Measurements from ENCODE around the gene MEA1.

The MEA1 gene

GRCh38 chr6:43036712-43037111 is 23.0 kb upstream of the MEA1 start:
- Histone ChIP-seq H3K27me3 (ENCODE audit: insufficient read depth, low read depth, severe bottlenecking) (no peaks in the 10 kb centered on the region), H3K9me3 (ENCODE audit: severe bottlenecking) (no peaks in the 10 kb centered on the region), H3K27ac (no peak overlapping the region; the same call in 1 of the 2 replicates), H3K36me3 (peaks cover 94% of the 10 kb centered on the region), H3K4me3 (ENCODE audit: low read depth, low read length) (no peak overlapping the region)
- DNase-seq = no peak
- TF ChIP-seq CTCF (IDR thresholded peaks at IDR 0.05; ENCODE audit: low read depth, low read length) = no peak

- Histone ChIP-seq H3K4me3 (ENCODE audit: low read depth, low read length) (no peak overlapping the region), H3K9me3 (ENCODE audit: severe bottlenecking) (no peaks in the 10 kb centered on the region), H3K27me3 (ENCODE audit: insufficient read depth, low read depth, severe bottlenecking) (no peaks in the 10 kb centered on the region), H3K36me3 (peaks cover 94% of the 10 kb centered on the region), H3K27ac (no peak overlapping the region; the same call in 1 of the 2 replicates)
- TF ChIP-seq CTCF (IDR thresholded peaks at IDR 0.05; ENCODE audit: low read depth, low read length) = no peak
- no peak for DNase-seq
Measured at GRCh38 chr6:43035495-43036194, 21.9 kb upstream of the MEA1 start.

GRCh38 chr6:43034190-43034525 is 20.4 kb upstream of the MEA1 start:
- Histone ChIP-seq H3K36me3 (peaks cover 97% of the 10 kb centered on the region), H3K27me3 (ENCODE audit: insufficient read depth, low read depth, severe bottlenecking) (no peaks in the 10 kb centered on the region), H3K4me3 (ENCODE audit: low read depth, low read length) (no peak overlapping the region), H3K27ac (no peak overlapping the region), H3K9me3 (ENCODE audit: severe bottlenecking) (no peaks in the 10 kb centered on the region)
- no peak; the same call in 1 of the 2 replicates for TF ChIP-seq CTCF (IDR thresholded peaks at IDR 0.05; ENCODE audit: low read depth, low read length)
- DNase-seq = no peak

- H3K4me3 ChIP-seq (ENCODE audit: low read depth, low read length) = no peak overlapping the region
- no peaks in the 10 kb centered on the region for H3K27me3 ChIP-seq (ENCODE audit: insufficient read depth, low read depth, severe bottlenecking)
- no peak for DNase-seq
- peaks cover 97% of the 10 kb centered on the region for H3K36me3 ChIP-seq
- H3K9me3 ChIP-seq (ENCODE audit: severe bottlenecking) = no peaks in the 10 kb centered on the region
- no peak overlapping the region for H3K27ac ChIP-seq
- no peak for TF ChIP-seq CTCF (IDR thresholded peaks at IDR 0.05; ENCODE audit: low read depth, low read length)
Measured at GRCh38 chr6:43033496-43034189, 19.9 kb upstream of the MEA1 start.

- Histone ChIP-seq H3K4me3 (ENCODE audit: low read depth, low read length) (no peak overlapping the region), H3K9me3 (ENCODE audit: severe bottlenecking) (no peaks in the 10 kb centered on the region), H3K27ac (no peak overlapping the region), H3K27me3 (ENCODE audit: insufficient read depth, low read depth, severe bottlenecking) (no peaks in the 10 kb centered on the region), H3K36me3 (peaks cover 97% of the 10 kb centered on the region)
- no peak for TF ChIP-seq CTCF (IDR thresholded peaks at IDR 0.05; ENCODE audit: low read depth, low read length)
- DNase-seq = no peak
Measured at GRCh38 chr6:43032326-43032725, 18.6 kb upstream of the MEA1 start.
